ENCODE measurements around the gene RPLP2. TPM values are rescaled to one million over a fixed set of nuclear protein-coding genes. Genes with fewer than 3 reads are reported as not detected.

RPLP2 gene
- polyA plus RNA-seq, 1 donor: 1,325 TPM

DNA sequence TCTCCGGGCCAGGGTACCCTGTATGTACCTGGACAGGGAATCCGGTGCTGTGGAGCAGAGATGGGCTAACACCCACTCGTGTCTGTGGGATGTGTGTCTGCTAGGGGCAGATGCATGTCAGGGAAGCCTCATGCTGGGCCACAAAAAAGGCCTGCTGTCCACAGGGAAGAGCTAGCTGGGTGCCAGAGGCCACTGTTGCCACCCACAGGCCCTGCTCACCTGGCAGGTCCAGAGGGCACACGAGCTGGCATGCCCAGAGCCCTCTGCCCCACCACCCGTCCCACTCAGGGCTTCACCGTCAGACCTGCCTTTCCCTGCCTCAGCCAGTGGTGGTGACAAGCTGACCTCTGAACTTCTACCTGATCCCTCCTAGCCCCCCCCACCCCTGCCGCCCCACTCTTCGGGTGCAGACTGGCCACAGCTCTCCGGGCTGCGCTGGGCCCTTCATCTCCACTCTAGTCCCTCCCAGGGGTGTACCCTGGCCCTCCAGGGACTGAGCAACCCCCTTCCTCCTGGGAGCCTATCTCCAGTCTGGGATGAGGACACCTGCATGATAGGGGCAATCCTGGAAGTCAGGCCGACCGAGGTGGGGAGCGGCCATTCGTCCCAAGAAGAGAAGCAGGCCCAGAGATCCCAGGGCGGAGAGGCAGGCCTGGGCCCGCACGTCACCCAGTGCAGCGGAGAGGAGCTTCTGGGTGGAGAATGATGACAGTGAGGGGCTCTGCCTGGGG lies 13.0 kb upstream of the RPLP2 start:
- peaks cover under 1% of the 10 kb centered on the region for H3K9me3 ChIP-seq (ENCODE audit: control insufficient read depth, low read depth, low read length)
- no peak for DNase-seq
- peak overlapping the region; percentile 83 for H3K27ac ChIP-seq (ENCODE audit: low read length)
- peaks cover 30% of the 10 kb centered on the region for H3K4me1 ChIP-seq (ENCODE audit: control insufficient read depth, insufficient read depth, low read length)
- peaks cover 36% of the 10 kb centered on the region for H3K36me3 ChIP-seq (ENCODE audit: control insufficient read depth, insufficient read depth, low read length)
- H3K4me3 ChIP-seq (ENCODE audit: low read length): peak overlapping the region; percentile 58
- no peaks in the 10 kb centered on the region for H3K27me3 ChIP-seq (ENCODE audit: control insufficient read depth, insufficient read depth, low read length)
- WGBS (ENCODE audit: insufficient coverage, low lambda C conversion rate): no CpG with 5 or more reads among the region's 18 CpGs

DNA sequence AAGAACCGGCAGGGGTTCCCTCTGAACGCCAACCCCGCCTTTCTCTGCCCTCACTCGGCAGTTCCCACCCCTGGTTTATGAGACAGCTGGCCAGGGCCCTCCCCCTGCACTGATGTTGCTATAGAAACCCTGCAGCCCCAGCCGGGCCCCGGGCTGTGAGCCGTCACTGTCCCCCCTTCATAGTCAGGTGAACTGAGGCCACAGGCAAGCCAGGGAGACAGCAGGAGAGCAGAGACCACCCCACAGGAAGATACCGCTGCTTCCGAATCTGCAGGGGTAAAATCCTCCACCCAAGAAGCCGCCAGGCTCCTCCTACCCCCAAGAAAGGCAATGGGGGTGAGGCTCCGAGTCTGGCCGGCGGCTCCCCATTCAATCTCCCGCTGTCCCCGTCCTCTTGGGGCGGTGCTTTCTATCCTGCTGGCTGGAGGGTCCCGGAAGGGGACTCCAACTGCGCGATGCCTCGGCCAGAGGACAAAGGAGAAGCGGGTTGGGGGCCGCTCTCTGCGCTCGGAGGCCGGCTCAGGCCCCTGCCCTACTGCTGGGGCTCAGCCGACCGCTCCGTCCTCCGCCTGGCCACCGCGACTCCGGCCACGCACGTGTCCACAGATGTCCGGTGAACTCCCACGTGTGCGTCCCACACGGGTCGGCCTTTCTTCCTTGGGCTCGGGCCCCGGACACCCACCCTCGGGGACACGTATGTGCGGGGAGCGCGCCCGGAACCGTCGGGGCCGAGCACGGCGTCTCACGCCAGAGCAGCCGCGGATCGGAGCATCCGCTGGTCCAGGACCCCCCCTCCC lies 12.3 kb upstream of the RPLP2 start:
- H3K36me3 ChIP-seq (ENCODE audit: control insufficient read depth, insufficient read depth, low read length): peaks cover 43% of the 10 kb centered on the region
- H3K9me3 ChIP-seq (ENCODE audit: control insufficient read depth, low read depth, low read length): peaks cover 3% of the 10 kb centered on the region
- peak overlapping the region; percentile 83 for H3K27ac ChIP-seq (ENCODE audit: low read length)
- H3K4me1 ChIP-seq (ENCODE audit: control insufficient read depth, insufficient read depth, low read length): peaks cover 30% of the 10 kb centered on the region
- peak in 1 of 2 donors; percentile 88 for DNase-seq
- peak overlapping the region; percentile 58 for H3K4me3 ChIP-seq (ENCODE audit: low read length)
- no CpG with 5 or more reads among the region's 57 CpGs for WGBS (ENCODE audit: insufficient coverage, low lambda C conversion rate)
- H3K27me3 ChIP-seq (ENCODE audit: control insufficient read depth, insufficient read depth, low read length): no peaks in the 10 kb centered on the region

DNA sequence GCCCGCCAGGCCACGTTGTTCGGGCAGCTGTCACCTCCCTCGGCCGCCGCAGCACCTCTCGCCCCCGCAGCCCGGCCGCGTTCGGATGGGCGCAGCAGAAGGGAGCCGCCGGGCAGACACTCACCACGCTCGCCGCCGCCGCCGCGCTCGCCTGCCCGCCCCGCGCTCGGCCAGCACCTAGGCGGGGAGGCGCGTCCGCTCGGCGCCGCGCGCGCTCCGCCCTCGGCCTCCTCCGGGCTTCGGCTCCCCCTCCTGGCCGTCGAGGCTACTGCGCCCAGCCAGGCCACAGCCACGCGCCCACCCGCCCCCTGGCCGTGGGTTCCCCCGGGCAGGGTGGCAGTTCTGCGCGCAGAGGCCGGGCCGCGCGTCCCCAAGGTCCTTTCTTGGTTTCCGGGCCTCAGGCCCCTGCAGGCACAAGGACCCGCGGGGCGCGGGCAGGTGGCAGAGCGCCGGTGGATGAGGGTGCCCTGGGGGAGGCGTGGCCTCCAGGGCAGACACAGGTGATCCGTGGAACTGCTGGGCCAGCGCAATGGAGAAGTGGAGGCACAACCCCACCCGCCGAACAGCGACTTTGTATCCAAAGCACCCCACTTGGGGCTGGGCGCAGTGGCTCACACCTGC lies 11.6 kb upstream of the RPLP2 start, which contains the start of gene SLC25A22:
Gene SLC25A22 (minus strand): TSS at position 189 of the 621 bp plus-strand sequence. CDS start 3,275 bp downstream, outside the sequence.
- WGBS (ENCODE audit: insufficient coverage, low lambda C conversion rate): no CpG with 5 or more reads among the region's 69 CpGs
- peaks cover 3% of the 10 kb centered on the region for H3K9me3 ChIP-seq (ENCODE audit: control insufficient read depth, low read depth, low read length)
- DNase-seq: peak; percentile 78 to 84
- H3K4me1 ChIP-seq (ENCODE audit: control insufficient read depth, insufficient read depth, low read length): peaks cover 30% of the 10 kb centered on the region
- H3K36me3 ChIP-seq (ENCODE audit: control insufficient read depth, insufficient read depth, low read length): peaks cover 45% of the 10 kb centered on the region
- H3K27ac ChIP-seq (ENCODE audit: low read length): peak within 1 kb of the TSS; percentile 83
- H3K4me3 ChIP-seq (ENCODE audit: low read length): peak within 1 kb of the TSS; percentile 58
- H3K27me3 ChIP-seq (ENCODE audit: control insufficient read depth, insufficient read depth, low read length): no peaks in the 10 kb centered on the region

GRCh38 chr11:799641-800316 lies 10.0 kb upstream of the RPLP2 start:
- peaks cover 34% of the 10 kb centered on the region for H3K36me3 ChIP-seq (ENCODE audit: control insufficient read depth, insufficient read depth, low read length)
- no CpG with 5 or more reads among the region's 32 CpGs for WGBS (ENCODE audit: insufficient coverage, low lambda C conversion rate)
- H3K27ac ChIP-seq (ENCODE audit: low read length): no peak overlapping the region
- H3K4me3 ChIP-seq (ENCODE audit: low read length): no peak overlapping the region
- DNase-seq: no peak
- H3K9me3 ChIP-seq (ENCODE audit: control insufficient read depth, low read depth, low read length): peaks cover 3% of the 10 kb centered on the region
- H3K4me1 ChIP-seq (ENCODE audit: control insufficient read depth, insufficient read depth, low read length): peaks cover 41% of the 10 kb centered on the region
- no peaks in the 10 kb centered on the region for H3K27me3 ChIP-seq (ENCODE audit: control insufficient read depth, insufficient read depth, low read length)

- Histone ChIP-seq H3K9me3 (ENCODE audit: control insufficient read depth, low read depth, low read length) (peaks cover 3% of the 10 kb centered on the region), H3K4me3 (ENCODE audit: low read length) (no peak overlapping the region), H3K4me1 (ENCODE audit: control insufficient read depth, insufficient read depth, low read length) (peaks cover 34% of the 10 kb centered on the region), H3K27me3 (ENCODE audit: control insufficient read depth, insufficient read depth, low read length) (no peaks in the 10 kb centered on the region), H3K27ac (ENCODE audit: low read length) (no peak overlapping the region), H3K36me3 (ENCODE audit: control insufficient read depth, insufficient read depth, low read length) (peaks cover 34% of the 10 kb centered on the region)
- no peak for DNase-seq
- WGBS (ENCODE audit: insufficient coverage, low lambda C conversion rate): no CpG with 5 or more reads among the region's 30 CpGs
Measured at GRCh38 chr11:800473-800872, 9.3 kb upstream of the RPLP2 start.

DNA sequence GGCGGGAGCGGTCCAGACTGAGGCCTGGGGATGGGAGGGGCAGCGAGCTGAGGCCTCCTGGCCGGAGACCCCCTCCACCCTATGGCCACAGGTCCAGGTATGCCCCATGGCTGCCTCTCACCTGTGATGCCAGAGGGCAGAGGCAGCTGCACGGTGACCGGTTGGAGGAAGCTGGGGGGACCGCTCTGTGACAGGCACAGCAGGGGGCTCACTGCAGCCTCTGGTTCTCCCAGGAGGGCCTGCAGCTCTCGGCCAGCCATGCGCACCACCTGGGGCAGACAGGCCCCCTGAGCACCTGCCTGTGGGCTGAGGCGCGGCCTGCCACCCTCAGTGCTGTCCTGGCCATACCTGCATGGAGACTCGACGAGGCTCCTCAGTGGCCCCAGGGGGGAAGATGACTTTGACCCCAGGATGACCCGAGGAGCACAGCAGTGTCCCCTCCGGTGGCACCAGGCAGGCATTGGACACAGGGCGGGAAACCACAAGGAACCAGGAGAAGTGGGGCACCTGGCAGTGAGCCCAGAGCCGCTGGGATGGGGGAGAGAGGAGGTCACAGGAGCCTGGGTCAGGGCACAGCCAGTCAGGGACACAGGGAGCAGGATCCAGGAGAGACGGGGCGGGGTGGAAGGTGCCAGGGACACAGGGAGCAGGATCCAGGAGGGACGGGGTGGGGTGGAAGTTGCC lies 8.5 kb upstream of the RPLP2 start:
- no peak for DNase-seq
- Histone ChIP-seq H3K9me3 (ENCODE audit: control insufficient read depth, low read depth, low read length) (peaks cover 3% of the 10 kb centered on the region), H3K4me1 (ENCODE audit: control insufficient read depth, insufficient read depth, low read length) (peaks cover 28% of the 10 kb centered on the region), H3K27ac (ENCODE audit: low read length) (no peak overlapping the region), H3K4me3 (ENCODE audit: low read length) (no peak overlapping the region), H3K36me3 (ENCODE audit: control insufficient read depth, insufficient read depth, low read length) (peaks cover 34% of the 10 kb centered on the region), H3K27me3 (ENCODE audit: control insufficient read depth, insufficient read depth, low read length) (no peaks in the 10 kb centered on the region)
- 100% methylated on average over 1 of the region's 20 CpGs for WGBS (ENCODE audit: insufficient coverage, low lambda C conversion rate)

GRCh38 chr11:802018-802617 lies 7.6 kb upstream of the RPLP2 start:
- peaks cover 3% of the 10 kb centered on the region for H3K9me3 ChIP-seq (ENCODE audit: control insufficient read depth, low read depth, low read length)
- no peak for DNase-seq
- H3K27me3 ChIP-seq (ENCODE audit: control insufficient read depth, insufficient read depth, low read length): no peaks in the 10 kb centered on the region
- H3K4me1 ChIP-seq (ENCODE audit: control insufficient read depth, insufficient read depth, low read length): peaks cover 19% of the 10 kb centered on the region
- no peak overlapping the region for H3K27ac ChIP-seq (ENCODE audit: low read length)
- H3K36me3 ChIP-seq (ENCODE audit: control insufficient read depth, insufficient read depth, low read length): peaks cover 34% of the 10 kb centered on the region
- WGBS (ENCODE audit: insufficient coverage, low lambda C conversion rate): no CpG with 5 or more reads among the region's 21 CpGs
- H3K4me3 ChIP-seq (ENCODE audit: low read length): no peak overlapping the region

- Histone ChIP-seq H3K36me3 (ENCODE audit: control insufficient read depth, insufficient read depth, low read length) (peaks cover 34% of the 10 kb centered on the region), H3K9me3 (ENCODE audit: control insufficient read depth, low read depth, low read length) (peaks cover 3% of the 10 kb centered on the region), H3K4me1 (ENCODE audit: control insufficient read depth, insufficient read depth, low read length) (peaks cover 18% of the 10 kb centered on the region), H3K27me3 (ENCODE audit: control insufficient read depth, insufficient read depth, low read length) (no peaks in the 10 kb centered on the region), H3K27ac (ENCODE audit: low read length) (no peak overlapping the region), H3K4me3 (ENCODE audit: low read length) (no peak overlapping the region)
- no peak for DNase-seq
- no CpG with 5 or more reads among the region's 28 CpGs for WGBS (ENCODE audit: insufficient coverage, low lambda C conversion rate)
Measured at GRCh38 chr11:802693-803466, 6.9 kb upstream of the RPLP2 start.

DNA sequence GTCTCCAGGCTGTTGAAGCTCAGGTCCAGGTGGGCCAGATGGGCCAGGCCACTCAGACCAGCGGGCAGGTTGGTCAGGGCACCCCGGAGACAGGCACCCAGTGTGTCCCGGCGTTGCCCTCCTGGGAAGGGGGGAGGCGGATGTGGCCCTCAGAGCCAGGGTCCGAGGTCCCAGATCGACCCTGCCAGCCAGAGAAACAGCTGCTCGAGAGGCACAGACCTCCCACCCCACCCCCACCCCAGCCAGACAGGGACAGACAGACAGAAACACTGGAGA lies 6.4 kb upstream of the RPLP2 start:
- WGBS (ENCODE audit: insufficient coverage, low lambda C conversion rate): no CpG with 5 or more reads among the region's 8 CpGs
- Histone ChIP-seq H3K9me3 (ENCODE audit: control insufficient read depth, low read depth, low read length) (peaks cover 3% of the 10 kb centered on the region), H3K27ac (ENCODE audit: low read length) (no peak overlapping the region), H3K27me3 (ENCODE audit: control insufficient read depth, insufficient read depth, low read length) (no peaks in the 10 kb centered on the region), H3K4me1 (ENCODE audit: control insufficient read depth, insufficient read depth, low read length) (peaks cover 19% of the 10 kb centered on the region), H3K4me3 (ENCODE audit: low read length) (no peak overlapping the region), H3K36me3 (ENCODE audit: control insufficient read depth, insufficient read depth, low read length) (peaks cover 34% of the 10 kb centered on the region)
- DNase-seq: no peak

Data from large intestine (tissue), 3 donors.